HepG2 (cell line): ENCODE data around the gene ZCCHC24.

Experiments
- AFF4 ChIP-seq: sonication (generic); formaldehyde crosslinking; IDR thresholded peaks from 2 replicates; pipeline ENCODE4 v1.4.0; 2020; ENCODE audit warnings: missing genetic modification reagents
- SOX6 ChIP-seq, 2 experiments: fragments of 450-650 bp in 1 of 2; sonication (generic) in 1 of 2; formaldehyde crosslinking in 1 of 2; IDR thresholded peaks; 2 replicates each; pipeline versions ENCODE4 v1.4.0 to v1.6.1; 2017 to 2020; ENCODE audit warnings: antibody characterized with exemption in 1 of 2, mild to moderate bottlenecking in 1 of 2, missing genetic modification reagents in 1 of 2

GRCh38 chr10:79367426-79368189 is 77.8 kb downstream of the ZCCHC24 start:
- TF ChIP-seq AFF4 (no peak), SOX6 (IDR thresholded peaks at IDR 0.05) (no peak), SOX6 (CRISPR knock-in tag; IDR thresholded peaks at IDR 0.05) (no peak)
